ENCODE measurements around the gene SERINC2.

DNA sequence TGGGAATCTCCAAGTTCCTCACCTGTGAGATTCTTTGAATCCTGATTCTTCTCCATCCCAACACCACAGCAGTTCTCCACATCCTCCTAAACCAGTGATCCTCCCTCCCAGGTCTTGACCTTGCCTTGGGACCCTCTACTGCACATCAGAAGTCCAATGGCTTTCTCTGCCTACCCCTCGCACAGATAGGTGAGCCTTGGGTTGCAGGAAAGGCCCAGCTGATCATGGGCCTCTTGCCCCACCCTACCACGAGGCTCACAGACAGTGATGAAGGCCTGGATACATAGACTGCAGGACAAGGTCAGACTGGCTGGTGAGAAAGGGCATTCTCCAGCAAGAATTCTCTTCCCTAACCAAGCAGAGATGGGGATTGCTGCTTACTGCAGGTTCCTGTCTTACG, 41.0 kb upstream of the SERINC2 start:
- no peak for TF ChIP-seq RFX5 (IDR thresholded peaks at IDR 0.05)
- TF ChIP-seq, protein P1, sequence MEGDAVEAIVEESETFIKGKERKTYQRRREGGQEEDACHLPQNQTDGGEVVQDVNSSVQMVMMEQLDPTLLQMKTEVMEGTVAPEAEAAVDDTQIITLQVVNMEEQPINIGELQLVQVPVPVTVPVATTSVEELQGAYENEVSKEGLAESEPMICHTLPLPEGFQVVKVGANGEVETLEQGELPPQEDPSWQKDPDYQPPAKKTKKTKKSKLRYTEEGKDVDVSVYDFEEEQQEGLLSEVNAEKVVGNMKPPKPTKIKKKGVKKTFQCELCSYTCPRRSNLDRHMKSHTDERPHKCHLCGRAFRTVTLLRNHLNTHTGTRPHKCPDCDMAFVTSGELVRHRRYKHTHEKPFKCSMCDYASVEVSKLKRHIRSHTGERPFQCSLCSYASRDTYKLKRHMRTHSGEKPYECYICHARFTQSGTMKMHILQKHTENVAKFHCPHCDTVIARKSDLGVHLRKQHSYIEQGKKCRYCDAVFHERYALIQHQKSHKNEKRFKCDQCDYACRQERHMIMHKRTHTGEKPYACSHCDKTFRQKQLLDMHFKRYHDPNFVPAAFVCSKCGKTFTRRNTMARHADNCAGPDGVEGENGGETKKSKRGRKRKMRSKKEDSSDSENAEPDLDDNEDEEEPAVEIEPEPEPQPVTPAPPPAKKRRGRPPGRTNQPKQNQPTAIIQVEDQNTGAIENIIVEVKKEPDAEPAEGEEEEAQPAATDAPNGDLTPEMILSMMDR (IDR thresholded peaks at IDR 0.05) = no peak
- TF ChIP-seq, protein P2, sequence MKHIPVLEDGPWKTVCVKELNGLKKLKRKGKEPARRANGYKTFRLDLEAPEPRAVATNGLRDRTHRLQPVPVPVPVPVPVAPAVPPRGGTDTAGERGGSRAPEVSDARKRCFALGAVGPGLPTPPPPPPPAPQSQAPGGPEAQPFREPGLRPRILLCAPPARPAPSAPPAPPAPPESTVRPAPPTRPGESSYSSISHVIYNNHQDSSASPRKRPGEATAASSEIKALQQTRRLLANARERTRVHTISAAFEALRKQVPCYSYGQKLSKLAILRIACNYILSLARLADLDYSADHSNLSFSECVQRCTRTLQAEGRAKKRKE (CRISPR knock-in tag; IDR thresholded peaks at IDR 0.05; ENCODE audit: low read depth) = no peak
- TF ChIP-seq, protein P3, sequence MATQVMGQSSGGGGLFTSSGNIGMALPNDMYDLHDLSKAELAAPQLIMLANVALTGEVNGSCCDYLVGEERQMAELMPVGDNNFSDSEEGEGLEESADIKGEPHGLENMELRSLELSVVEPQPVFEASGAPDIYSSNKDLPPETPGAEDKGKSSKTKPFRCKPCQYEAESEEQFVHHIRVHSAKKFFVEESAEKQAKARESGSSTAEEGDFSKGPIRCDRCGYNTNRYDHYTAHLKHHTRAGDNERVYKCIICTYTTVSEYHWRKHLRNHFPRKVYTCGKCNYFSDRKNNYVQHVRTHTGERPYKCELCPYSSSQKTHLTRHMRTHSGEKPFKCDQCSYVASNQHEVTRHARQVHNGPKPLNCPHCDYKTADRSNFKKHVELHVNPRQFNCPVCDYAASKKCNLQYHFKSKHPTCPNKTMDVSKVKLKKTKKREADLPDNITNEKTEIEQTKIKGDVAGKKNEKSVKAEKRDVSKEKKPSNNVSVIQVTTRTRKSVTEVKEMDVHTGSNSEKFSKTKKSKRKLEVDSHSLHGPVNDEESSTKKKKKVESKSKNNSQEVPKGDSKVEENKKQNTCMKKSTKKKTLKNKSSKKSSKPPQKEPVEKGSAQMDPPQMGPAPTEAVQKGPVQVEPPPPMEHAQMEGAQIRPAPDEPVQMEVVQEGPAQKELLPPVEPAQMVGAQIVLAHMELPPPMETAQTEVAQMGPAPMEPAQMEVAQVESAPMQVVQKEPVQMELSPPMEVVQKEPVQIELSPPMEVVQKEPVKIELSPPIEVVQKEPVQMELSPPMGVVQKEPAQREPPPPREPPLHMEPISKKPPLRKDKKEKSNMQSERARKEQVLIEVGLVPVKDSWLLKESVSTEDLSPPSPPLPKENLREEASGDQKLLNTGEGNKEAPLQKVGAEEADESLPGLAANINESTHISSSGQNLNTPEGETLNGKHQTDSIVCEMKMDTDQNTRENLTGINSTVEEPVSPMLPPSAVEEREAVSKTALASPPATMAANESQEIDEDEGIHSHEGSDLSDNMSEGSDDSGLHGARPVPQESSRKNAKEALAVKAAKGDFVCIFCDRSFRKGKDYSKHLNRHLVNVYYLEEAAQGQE (IDR thresholded peaks at IDR 0.05) = no peak
- TF ChIP-seq NR3C1 (IDR thresholded peaks at IDR 0.05) = no peak
- no peak for TF ChIP-seq EP300 (IDR thresholded peaks at IDR 0.05)
- no peak for TF ChIP-seq MYC (IDR thresholded peaks at IDR 0.05; ENCODE audit: borderline replicate concordance, low read length)
- no peak for TF ChIP-seq HOXA7 (CRISPR knock-in tag; IDR thresholded peaks at IDR 0.05)
- no peak for TF ChIP-seq EHMT2 (IDR thresholded peaks at IDR 0.05; ENCODE audit: low read depth)
- TF ChIP-seq GATA3 (IDR thresholded peaks at IDR 0.05; ENCODE audit: borderline replicate concordance) = no peak
